GM06990 (cell line): ENCODE data around the gene GALNT6.

Source experiments
- DNase-seq: peaks from one replicate; pipeline ENCODE4 v3.0.0-alpha.2; 2011; ENCODE audit not compliant: insufficient read length; ENCODE audit errors: extremely low read depth
- H3K27me3 ChIP-seq: replicated peaks from 2 replicates; pipeline ENCODE4 v1.6.0; 2011; ENCODE audit warnings: low read length; ENCODE audit not compliant: control insufficient read depth, insufficient read depth
- H3K36me3 ChIP-seq: 2 replicates; pipeline ENCODE4 v1.5.1; 2011; ENCODE audit warnings: low read length; ENCODE audit not compliant: control insufficient read depth, insufficient read depth
- H3K4me3 ChIP-seq: replicated peaks from 2 replicates; pipeline ENCODE4 v1.5.1; 2011; ENCODE audit warnings: low read depth, mild to moderate bottlenecking, control low read depth, low read length
- CTCF ChIP-seq: IDR thresholded peaks from 2 replicates; pipeline ENCODE4 v1.5.1; 2011; ENCODE audit warnings: low read length, control low read depth, mild to moderate bottlenecking, inconsistent platforms; ENCODE audit not compliant: insufficient read depth, poor library complexity, severe bottlenecking

The GALNT6 gene

GRCh38 chr12:51361161-51362016 lies 29.8 kb downstream of the GALNT6 start:
- peaks cover 7% of the 10 kb centered on the region for H3K36me3 ChIP-seq
- DNase-seq: no peak
- no peak overlapping the region for H3K4me3 ChIP-seq
- H3K27me3 ChIP-seq: no peaks in the 10 kb centered on the region
- no peak for TF ChIP-seq CTCF

GRCh38 chr12:51360315-51360714 lies 30.9 kb downstream of the GALNT6 start:
- no peaks in the 10 kb centered on the region for H3K27me3 ChIP-seq
- H3K4me3 ChIP-seq: no peak overlapping the region
- no peak for TF ChIP-seq CTCF
- peaks cover 7% of the 10 kb centered on the region for H3K36me3 ChIP-seq
- DNase-seq: no peak

- TF ChIP-seq CTCF: no peak
- H3K27me3 ChIP-seq: no peaks in the 10 kb centered on the region
- no peak overlapping the region for H3K4me3 ChIP-seq
- no peak for DNase-seq
- peaks cover 7% of the 10 kb centered on the region for H3K36me3 ChIP-seq
Observed at GRCh38 chr12:51359851-51360250, 31.4 kb downstream of the GALNT6 start.

- DNase-seq: no peak
- no peak for TF ChIP-seq CTCF
- Histone ChIP-seq H3K27me3 (no peaks in the 10 kb centered on the region), H3K4me3 (no peak overlapping the region), H3K36me3 (peaks cover 9% of the 10 kb centered on the region)
Observed at GRCh38 chr12:51358496-51358895, 32.7 kb downstream of the GALNT6 start.

- TF ChIP-seq CTCF: no peak
- Histone ChIP-seq H3K4me3 (no peak overlapping the region), H3K36me3 (peaks cover 9% of the 10 kb centered on the region), H3K27me3 (no peaks in the 10 kb centered on the region)
- peak; percentile 55 for DNase-seq
Observed at GRCh38 chr12:51357374-51358047, 33.7 kb downstream of the GALNT6 start.
